ENCODE data around the gene EXOC2. TPM values are rescaled to one million over a fixed set of nuclear protein-coding genes. Genes with fewer than 3 reads are reported as not detected.

EXOC2 gene
- total RNA-seq, 1 donor, result 19.8 TPM

DNA sequence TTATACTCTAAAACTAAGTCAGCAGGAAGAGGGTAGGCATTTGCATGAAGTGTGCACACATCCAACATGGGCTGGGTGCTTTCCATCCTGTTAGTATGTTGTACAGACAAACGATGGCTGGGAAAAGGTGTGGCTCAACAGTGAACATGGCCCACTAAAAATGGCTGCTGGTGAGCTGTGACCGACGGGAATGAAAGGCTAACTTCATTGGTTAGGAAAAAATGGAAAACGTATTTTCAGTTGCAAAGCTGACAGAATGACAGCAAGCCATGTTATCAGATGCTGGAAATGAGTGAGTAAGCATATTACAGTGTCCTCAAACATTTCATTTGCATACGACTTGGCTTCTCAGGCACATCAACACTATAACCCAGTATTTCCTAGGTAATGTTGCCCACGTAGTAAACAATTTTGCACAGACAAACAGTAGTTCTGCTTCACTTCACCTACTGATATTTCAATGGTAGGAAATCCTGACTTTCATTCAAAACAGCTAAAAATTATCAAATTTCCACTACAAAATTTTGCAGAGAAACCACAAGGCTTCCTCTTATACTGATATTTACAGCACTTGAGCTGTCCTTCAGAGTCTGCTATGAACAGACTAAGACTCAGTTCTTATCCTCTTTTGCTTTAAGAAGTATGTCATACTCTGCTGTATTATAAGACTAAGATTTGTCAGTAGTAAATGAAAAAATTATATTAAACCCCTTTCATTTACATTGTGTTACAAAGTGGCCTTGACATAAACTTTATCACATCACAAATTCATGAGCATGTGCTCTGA lies 202.5 kb downstream of the EXOC2 start:
- Histone ChIP-seq H3K4me3 (ENCODE audit: low read length) (no peak overlapping the region), H3K9me3 (ENCODE audit: low read depth, low read length) (no peaks in the 10 kb centered on the region), H3K4me1 (ENCODE audit: insufficient read depth, low read length) (peaks cover 26% of the 10 kb centered on the region), H3K27me3 (ENCODE audit: insufficient read depth, low read length) (no peaks in the 10 kb centered on the region)

DNA sequence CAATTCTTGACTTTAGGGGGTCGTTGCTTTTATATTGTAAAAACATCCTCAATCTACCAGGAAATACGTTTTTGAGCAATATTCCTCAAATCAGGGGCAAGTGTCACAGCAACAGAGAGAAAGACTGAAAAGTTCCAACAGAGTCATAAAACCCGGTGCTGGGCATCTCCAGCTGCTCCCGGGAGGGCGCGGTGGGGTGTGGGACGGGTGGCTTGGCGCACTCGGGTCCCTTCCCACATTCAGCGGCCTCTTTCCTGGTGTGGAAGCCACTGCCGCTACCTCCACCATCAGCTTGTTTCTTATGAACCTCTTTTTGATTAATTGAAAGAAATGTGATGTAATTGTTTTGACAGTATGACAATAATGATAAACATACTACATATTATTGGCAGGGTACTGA lies 203.2 kb downstream of the EXOC2 start:
- no peak overlapping the region for H3K4me3 ChIP-seq (ENCODE audit: low read length)
- H3K27me3 ChIP-seq (ENCODE audit: insufficient read depth, low read length), result no peaks in the 10 kb centered on the region
- peaks cover 26% of the 10 kb centered on the region for H3K4me1 ChIP-seq (ENCODE audit: insufficient read depth, low read length)

DNA sequence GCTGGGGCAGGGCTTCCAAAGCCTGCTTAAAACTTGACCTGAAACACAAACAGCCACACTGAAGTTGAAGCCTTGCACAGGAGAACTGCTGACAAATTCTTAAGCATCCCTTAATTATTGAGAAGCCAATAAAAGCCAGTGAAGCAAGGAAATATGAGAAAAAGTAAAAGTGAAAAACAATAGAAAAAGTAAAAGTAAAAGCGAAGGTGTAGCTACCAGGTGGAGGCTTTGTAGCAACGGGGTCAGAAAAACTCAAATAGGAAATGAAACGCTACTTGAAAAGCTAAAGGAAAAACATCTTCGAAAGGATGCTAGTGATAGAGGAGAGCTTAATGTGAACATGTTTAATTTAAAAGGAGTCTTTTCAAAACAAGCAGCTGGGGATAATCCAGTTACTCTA lies 203.9 kb downstream of the EXOC2 start:
- Histone ChIP-seq H3K27me3 (ENCODE audit: insufficient read depth, low read length) (no peaks in the 10 kb centered on the region), H3K4me1 (ENCODE audit: insufficient read depth, low read length) (peaks cover 26% of the 10 kb centered on the region), H3K4me3 (ENCODE audit: low read length) (no peak overlapping the region), H3K9me3 (ENCODE audit: low read depth, low read length) (no peaks in the 10 kb centered on the region)

More for the DNA sequence above, 203.2 kb downstream of the EXOC2 start:
- no peaks in the 10 kb centered on the region for H3K9me3 ChIP-seq (ENCODE audit: low read depth, low read length)

DNA sequence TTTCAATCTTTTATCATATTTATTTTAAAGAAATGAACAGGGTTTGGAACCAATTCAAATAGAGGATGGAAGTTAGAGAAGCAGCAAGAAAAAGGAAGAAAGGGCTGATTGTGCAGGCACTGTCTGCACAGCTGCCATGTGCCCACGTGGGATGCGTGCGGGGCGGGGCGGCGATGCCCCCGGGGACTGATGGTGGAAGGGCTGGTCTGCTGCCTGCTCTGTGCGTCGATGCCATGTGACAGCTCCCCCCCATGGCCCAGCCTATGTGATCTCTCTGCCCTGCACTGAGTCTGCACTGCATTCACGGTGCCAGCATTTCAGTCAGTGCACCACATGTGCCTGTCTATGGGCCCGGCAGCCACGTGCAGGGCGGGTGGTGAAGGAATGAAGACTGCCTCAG lies 205.0 kb downstream of the EXOC2 start:
- no peak overlapping the region for H3K4me3 ChIP-seq (ENCODE audit: low read length)
- peaks cover 23% of the 10 kb centered on the region for H3K4me1 ChIP-seq (ENCODE audit: insufficient read depth, low read length)
- H3K27me3 ChIP-seq (ENCODE audit: insufficient read depth, low read length), result no peaks in the 10 kb centered on the region
- H3K9me3 ChIP-seq (ENCODE audit: low read depth, low read length), result no peaks in the 10 kb centered on the region

DNA sequence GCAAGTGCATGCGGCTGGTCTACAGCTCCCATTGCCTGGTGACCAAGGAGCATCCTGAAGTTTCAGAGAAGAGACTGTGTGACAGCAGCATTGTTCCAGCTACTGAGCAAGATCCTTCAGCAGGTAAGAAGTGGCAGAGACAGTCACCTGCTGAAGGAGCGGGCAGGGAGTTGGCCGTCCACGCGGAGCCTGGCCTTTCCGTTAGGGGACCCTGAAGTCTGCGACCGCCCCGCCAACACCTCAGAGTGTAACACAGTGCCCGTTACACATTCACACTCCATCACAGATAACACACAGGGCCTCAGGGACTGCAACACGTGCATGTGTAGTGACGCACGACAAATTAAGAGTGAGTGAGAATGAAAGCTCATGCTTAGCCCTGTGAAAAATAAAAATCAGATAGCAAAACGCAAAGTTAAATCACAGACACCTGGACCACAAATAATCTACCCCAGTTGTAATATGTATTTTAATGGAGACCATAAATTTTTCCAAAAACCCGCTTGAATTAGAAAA lies 207.2 kb downstream of the EXOC2 start:
- no peaks in the 10 kb centered on the region for H3K27me3 ChIP-seq (ENCODE audit: insufficient read depth, low read length)
- peaks cover 9% of the 10 kb centered on the region for H3K4me1 ChIP-seq (ENCODE audit: insufficient read depth, low read length)
- no peaks in the 10 kb centered on the region for H3K9me3 ChIP-seq (ENCODE audit: low read depth, low read length)
- no peak overlapping the region for H3K4me3 ChIP-seq (ENCODE audit: low read length)

DNA sequence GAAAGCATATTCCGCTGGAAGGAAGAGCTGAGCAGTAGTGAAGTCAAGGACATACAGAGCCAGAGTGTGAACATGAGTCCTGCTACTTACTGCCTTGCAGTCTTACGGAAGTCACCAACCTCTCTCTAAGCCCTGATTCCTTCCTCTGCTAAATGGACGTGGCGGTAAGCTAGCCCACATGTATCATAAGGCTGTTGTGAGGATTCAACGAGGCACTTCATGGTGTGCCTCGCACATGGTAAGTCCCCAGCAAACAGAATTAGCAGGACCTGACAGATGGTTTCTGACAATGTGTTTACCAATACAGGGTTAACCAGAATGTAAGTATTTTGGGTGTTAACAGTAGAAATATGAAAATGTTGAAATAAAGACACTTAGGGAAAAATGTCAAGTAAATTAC lies 208.2 kb downstream of the EXOC2 start:
- Histone ChIP-seq H3K4me3 (ENCODE audit: low read length) (no peak overlapping the region), H3K9me3 (ENCODE audit: low read depth, low read length) (no peaks in the 10 kb centered on the region), H3K4me1 (ENCODE audit: insufficient read depth, low read length) (peaks cover 2% of the 10 kb centered on the region), H3K27me3 (ENCODE audit: insufficient read depth, low read length) (no peaks in the 10 kb centered on the region)

DNA sequence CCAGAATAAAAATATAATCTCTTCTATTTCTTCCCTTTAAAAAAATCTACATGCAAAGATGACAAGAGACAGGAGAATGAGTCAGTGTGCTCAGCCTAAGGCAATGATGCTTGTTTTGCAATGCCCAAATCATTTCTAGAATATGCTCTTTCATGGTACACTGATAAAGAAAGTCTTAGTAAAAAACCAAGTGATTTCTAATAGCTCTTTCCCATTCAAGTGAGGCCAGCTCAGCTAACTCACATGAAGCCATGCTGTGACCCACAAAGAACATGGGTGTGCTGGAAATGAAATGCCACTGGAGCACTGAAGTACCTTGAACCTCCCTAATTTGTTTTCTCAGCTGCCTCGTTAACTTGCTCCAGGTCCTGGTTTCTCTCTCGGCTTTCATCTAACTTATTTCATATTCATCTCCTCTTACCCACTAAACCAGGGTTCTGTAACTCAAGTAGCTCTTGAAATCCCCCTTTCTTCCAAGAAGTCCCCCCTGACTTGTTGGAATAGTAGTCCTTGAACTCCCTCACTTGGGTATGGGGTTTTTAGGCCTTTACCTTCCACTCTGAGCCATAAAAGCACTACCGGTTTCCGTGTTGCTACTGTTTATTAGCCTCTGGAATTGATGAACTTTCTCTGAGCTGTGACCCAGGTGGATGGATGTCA lies 208.7 kb downstream of the EXOC2 start:
- Histone ChIP-seq H3K4me3 (ENCODE audit: low read length) (no peak overlapping the region), H3K27me3 (ENCODE audit: insufficient read depth, low read length) (no peaks in the 10 kb centered on the region), H3K9me3 (ENCODE audit: low read depth, low read length) (no peaks in the 10 kb centered on the region), H3K4me1 (ENCODE audit: insufficient read depth, low read length) (no peaks in the 10 kb centered on the region)

DNA sequence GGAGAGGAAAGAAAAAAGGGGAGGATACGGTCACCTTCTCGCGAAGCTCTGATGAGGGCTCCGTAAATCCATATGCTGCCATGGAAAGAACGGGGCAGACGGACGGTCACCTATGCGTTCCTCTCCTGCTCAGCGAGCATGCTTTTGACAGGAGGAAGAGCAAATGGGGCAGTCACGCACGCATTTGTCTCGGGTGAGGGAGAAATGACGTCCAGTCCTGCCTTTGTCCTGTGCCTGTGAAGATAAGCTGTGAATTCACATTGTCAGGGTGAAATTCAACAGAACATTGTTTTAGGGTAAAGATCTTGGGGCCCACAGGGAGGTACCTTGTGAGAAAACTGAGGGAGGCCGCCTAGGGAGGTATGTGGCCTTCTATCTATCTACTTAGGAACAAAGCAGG lies 217.6 kb downstream of the EXOC2 start:
- H3K4me3 ChIP-seq (ENCODE audit: low read length), result no peak overlapping the region
- H3K4me1 ChIP-seq (ENCODE audit: insufficient read depth, low read length), result peaks cover 21% of the 10 kb centered on the region
- no peaks in the 10 kb centered on the region for H3K9me3 ChIP-seq (ENCODE audit: low read depth, low read length)
- no peaks in the 10 kb centered on the region for H3K27me3 ChIP-seq (ENCODE audit: insufficient read depth, low read length)

DNA sequence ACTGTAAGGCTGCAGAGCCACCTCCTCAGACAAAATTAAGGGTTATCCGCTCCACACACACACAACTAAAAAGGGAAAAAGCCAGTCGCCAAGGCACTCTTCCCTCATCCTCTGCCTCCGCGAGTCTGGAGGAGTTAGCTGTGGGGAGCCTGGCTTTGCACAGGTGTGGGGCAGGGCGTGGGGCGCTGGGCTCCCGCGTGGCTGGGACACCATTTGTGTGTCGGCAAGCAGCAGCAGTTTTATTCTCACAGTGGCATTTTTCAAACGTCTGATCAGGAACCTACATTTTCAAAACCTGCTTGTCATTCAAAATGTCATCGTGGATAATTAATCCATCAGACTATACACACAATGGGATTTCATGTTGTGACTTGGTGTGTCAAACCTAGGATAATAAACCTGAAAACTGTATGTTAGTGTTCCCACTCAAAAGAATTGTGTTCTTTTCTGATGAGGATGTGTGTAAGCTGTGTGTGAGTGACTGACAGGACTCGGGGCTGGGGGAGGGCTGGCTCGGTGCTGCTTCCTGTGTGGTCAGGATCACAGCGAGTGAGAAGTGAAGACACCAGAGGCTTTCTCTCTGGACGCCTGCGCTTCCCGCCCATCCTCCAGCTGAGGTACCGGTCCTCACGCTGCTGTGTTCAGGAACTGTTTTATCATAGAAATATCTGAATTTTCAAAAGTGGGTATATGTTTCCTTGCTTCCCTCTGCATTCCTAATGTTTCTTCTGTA lies 218.3 kb downstream of the EXOC2 start:
- Histone ChIP-seq H3K27me3 (ENCODE audit: insufficient read depth, low read length) (no peaks in the 10 kb centered on the region), H3K9me3 (ENCODE audit: low read depth, low read length) (no peaks in the 10 kb centered on the region), H3K4me3 (ENCODE audit: low read length) (no peak overlapping the region), H3K4me1 (ENCODE audit: insufficient read depth, low read length) (peaks cover 21% of the 10 kb centered on the region)

DNA sequence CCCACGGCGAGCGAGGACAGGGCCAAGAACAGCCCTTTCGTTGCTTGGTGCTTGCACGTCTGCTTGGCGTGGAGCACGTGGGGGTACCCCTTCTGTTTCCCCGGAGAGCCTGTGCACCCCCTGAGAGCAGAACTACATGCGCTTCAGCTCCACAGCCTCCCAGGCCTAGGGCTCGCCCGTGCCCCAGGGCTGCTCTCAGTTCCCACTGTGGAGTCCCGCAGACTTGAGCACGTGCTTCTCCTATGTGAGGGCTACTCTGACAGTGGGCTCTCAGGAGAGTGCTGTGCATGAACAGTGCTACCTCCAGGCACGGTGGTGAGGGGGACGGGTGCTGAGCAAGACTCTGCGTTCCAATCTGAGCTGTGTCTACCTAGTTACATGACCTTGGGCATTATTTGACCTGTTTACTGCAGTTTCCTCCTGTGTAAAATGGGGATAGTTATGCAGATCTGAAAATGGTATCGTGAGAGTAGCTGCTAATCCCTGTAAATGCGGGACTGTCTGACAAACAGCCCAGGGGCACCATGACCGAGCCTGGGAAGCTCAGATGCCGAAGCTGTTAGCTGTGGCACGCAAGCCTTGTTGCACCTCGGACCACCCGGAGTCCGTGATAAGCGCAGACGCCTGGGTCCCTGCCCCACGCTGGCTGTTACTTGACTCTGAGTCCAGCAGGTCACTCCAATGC lies 219.0 kb downstream of the EXOC2 start:
- no peaks in the 10 kb centered on the region for H3K27me3 ChIP-seq (ENCODE audit: insufficient read depth, low read length)
- no peaks in the 10 kb centered on the region for H3K9me3 ChIP-seq (ENCODE audit: low read depth, low read length)
- H3K4me1 ChIP-seq (ENCODE audit: insufficient read depth, low read length), result peaks cover 21% of the 10 kb centered on the region
- no peak overlapping the region for H3K4me3 ChIP-seq (ENCODE audit: low read length)

DNA sequence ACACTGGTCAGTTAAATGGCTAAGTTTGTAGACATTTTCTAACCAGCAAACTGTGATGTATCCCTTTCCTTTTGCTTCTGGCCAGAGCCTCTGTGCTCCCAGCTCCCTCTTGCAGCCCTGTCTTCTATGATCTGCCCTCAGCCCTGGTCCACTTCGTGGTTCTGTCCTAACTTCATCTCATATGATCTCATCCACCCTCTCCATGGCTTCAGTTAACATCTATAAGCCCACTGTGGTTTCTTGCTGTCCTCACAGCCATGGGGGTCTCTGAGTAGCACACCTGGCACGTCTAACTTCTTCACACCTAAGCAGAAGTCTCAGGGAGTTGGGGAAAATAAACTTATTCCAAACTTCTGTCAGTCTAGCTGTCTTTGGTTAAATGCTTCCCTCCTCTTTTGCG lies 219.6 kb downstream of the EXOC2 start:
- Histone ChIP-seq H3K4me1 (ENCODE audit: insufficient read depth, low read length) (peaks cover 21% of the 10 kb centered on the region), H3K9me3 (ENCODE audit: low read depth, low read length) (no peaks in the 10 kb centered on the region), H3K27me3 (ENCODE audit: insufficient read depth, low read length) (no peaks in the 10 kb centered on the region), H3K4me3 (ENCODE audit: low read length) (no peak overlapping the region)

DNA sequence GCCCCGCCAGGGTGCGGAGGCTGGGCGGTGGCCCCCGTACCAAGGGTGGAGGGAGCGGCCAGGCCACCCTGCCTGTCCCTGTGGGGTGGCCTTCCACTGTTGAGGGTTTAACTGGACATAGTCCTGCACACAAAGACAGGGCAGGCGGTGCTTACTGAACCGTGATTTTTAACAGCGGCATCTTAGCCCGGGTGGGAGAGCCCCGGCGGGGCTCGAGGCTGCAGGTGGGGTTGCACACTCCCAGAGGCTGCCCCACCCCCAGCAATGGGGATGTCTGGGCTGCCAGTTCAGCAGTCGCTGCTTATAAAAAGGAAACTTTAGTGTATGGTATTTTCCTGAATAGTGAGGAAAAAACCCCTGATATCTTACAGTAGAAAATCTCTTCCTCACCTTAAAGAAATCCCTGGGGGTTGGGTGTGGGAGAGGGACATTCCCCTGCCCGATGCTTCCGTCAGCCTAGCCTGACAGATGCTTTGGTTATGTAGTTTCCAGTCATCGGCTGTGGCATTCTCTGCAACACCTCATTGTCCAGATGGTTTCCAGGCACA lies 222.0 kb downstream of the EXOC2 start:
- H3K4me1 ChIP-seq (ENCODE audit: insufficient read depth, low read length), result peaks cover 21% of the 10 kb centered on the region

DNA sequence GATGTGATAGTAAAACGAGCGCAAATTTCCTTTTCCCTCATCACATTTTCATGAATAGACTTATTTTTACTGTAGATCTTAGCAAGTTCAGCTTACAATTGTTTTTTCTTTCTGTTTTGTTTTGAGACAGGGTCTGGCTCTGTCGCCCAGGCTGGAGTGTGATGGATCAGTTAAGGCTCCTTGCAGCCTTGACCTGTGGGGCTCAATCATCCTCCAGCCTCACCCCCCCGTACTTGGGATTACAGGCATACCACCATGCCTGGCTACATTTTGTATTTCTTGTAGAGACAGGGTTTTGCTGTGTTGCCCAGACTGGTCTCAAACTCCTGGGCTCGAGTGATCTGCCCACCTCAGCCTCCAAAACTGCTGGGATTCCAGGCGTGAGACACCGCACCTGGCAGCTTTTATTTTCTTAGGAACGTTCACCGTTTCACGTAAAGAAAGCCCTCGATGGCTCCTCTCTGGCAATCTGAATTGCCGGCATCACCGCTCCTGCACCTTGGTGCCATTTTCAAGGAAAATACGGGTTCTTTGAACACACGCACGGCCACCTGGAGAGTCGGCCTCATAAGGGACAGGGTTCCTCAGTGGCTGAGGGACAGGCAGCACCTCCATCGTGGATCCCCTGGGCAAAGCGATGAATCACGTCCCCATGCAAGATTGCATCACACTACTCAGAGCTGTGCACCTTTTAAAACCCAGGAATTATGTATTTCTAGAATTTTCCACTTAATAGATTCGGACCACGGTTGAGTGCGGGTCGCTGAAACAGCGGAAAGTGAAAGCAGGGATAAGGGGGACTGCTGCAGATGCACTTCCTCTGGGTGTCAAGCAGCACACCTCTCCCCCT lies 222.7 kb downstream of the EXOC2 start:
- no peak overlapping the region for H3K4me3 ChIP-seq (ENCODE audit: low read length)
- no peaks in the 10 kb centered on the region for H3K9me3 ChIP-seq (ENCODE audit: low read depth, low read length)
- H3K4me1 ChIP-seq (ENCODE audit: insufficient read depth, low read length), result peaks cover 19% of the 10 kb centered on the region
- H3K27me3 ChIP-seq (ENCODE audit: insufficient read depth, low read length), result no peaks in the 10 kb centered on the region

More for the DNA sequence above, 222.0 kb downstream of the EXOC2 start:
- Histone ChIP-seq H3K27me3 (ENCODE audit: insufficient read depth, low read length) (no peaks in the 10 kb centered on the region), H3K4me3 (ENCODE audit: low read length) (no peak overlapping the region), H3K9me3 (ENCODE audit: low read depth, low read length) (no peaks in the 10 kb centered on the region)

DNA sequence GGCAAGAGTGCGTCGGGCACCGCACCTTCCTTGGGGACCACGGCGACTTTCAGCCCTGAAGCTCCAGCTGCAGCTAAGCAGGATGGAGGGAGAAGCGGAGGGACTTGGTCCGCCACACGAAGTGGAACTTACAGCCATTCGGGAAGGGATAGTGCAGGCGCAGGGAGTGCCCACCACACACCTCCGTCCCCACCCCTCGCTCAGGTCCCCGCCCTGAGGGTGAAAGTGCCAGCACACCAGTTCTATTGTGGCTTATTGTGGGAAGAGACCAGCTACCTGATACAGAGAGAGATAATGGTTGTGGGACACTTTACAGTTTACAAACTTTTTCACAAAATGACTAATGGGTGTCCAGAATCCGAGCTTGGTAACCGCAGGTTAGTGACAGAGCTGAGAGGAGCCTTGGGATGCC lies 225.3 kb downstream of the EXOC2 start:
- H3K9me3 ChIP-seq (ENCODE audit: low read depth, low read length), result no peaks in the 10 kb centered on the region
- no peaks in the 10 kb centered on the region for H3K27me3 ChIP-seq (ENCODE audit: insufficient read depth, low read length)
- H3K4me1 ChIP-seq (ENCODE audit: insufficient read depth, low read length), result no peaks in the 10 kb centered on the region
- no peak overlapping the region for H3K4me3 ChIP-seq (ENCODE audit: low read length)
